HAP-1 (cell line): ENCODE results near the gene EDNRB.

Experiments
- DNase-seq, 2 experiments: peaks; one replicate each; pipeline ENCODE4 v3.0.0-alpha.2; 2016 to 2020; ENCODE audit warnings: low spot score in 2 of 2
- H3K27me3 ChIP-seq: fragments of 250-450 bp; sonication (Bioruptor Pico); 2 replicates; pipeline ENCODE4 v1.5.1; 2020; ENCODE audit warnings: low read depth, mild to moderate bottlenecking, moderate library complexity
- H3K36me3 ChIP-seq: fragments of 250-450 bp; sonication (Bioruptor Pico); replicated peaks from 2 replicates; pipeline ENCODE4 v1.5.1; 2020; ENCODE audit warnings: mild to moderate bottlenecking
- H3K4me1 ChIP-seq: fragments of 250-450 bp; sonication (Bioruptor Pico); 2 replicates; pipeline ENCODE4 v1.5.1; 2020; ENCODE audit warnings: mild to moderate bottlenecking
- H3K4me3 ChIP-seq: fragments of 250-450 bp; sonication (Bioruptor Pico); 2 replicates; pipeline ENCODE4 v1.5.1; 2020; ENCODE audit warnings: mild to moderate bottlenecking, moderate library complexity
- H3K9me3 ChIP-seq: fragments of 250-450 bp; sonication (Bioruptor Pico); 2 replicates; pipeline ENCODE4 v1.5.1; 2020; ENCODE audit warnings: mild to moderate bottlenecking, moderate library complexity
- in situ Hi-C: fragments of 300-500 bp; cut with MboI; formaldehyde crosslinking; loops from 3 replicates; pipeline ENCODE4 v1.14.3; 2020; ENCODE audit warnings: low sequenced_read_pairs, inconsistent platforms, mixed read lengths

Gene EDNRB

GRCh38 chr13:77911751-77912150 lies 6.9 kb downstream of the EDNRB start:
- Histone ChIP-seq H3K27me3 (no peaks in the 10 kb centered on the region), H3K9me3 (no peaks in the 10 kb centered on the region), H3K36me3 (no peaks in the 10 kb centered on the region), H3K4me3 (no peak overlapping the region), H3K4me1 (no peaks in the 10 kb centered on the region)
- DNase-seq: no peak
- in situ Hi-C loops: no loop called here

GRCh38 chr13:77909827-77910226 lies 8.8 kb downstream of the EDNRB start:
- Histone ChIP-seq H3K9me3 (no peaks in the 10 kb centered on the region), H3K27me3 (no peaks in the 10 kb centered on the region), H3K4me1 (no peaks in the 10 kb centered on the region), H3K36me3 (no peaks in the 10 kb centered on the region), H3K4me3 (no peak overlapping the region)
- no peak for DNase-seq
- in situ Hi-C loops: no loop called here

GRCh38 chr13:77908531-77908930 lies 10.1 kb downstream of the EDNRB start:
- Histone ChIP-seq H3K36me3 (no peaks in the 10 kb centered on the region), H3K4me1 (no peaks in the 10 kb centered on the region), H3K9me3 (no peaks in the 10 kb centered on the region), H3K27me3 (no peaks in the 10 kb centered on the region), H3K4me3 (no peak overlapping the region)
- in situ Hi-C loops: no loop called here
- DNase-seq: no peak

- in situ Hi-C loops: no loop called here
- Histone ChIP-seq H3K9me3 (no peaks in the 10 kb centered on the region), H3K27me3 (no peaks in the 10 kb centered on the region), H3K36me3 (no peaks in the 10 kb centered on the region), H3K4me1 (no peaks in the 10 kb centered on the region), H3K4me3 (no peak overlapping the region)
- no peak for DNase-seq
Measured at GRCh38 chr13:77907666-77908341, 10.8 kb downstream of the EDNRB start.

- DNase-seq: no peak
- no peak overlapping the region for H3K4me3 ChIP-seq
- no peaks in the 10 kb centered on the region for H3K9me3 ChIP-seq
- in situ Hi-C loops: no loop called here
- H3K4me1 ChIP-seq: no peaks in the 10 kb centered on the region
- H3K36me3 ChIP-seq: no peaks in the 10 kb centered on the region
- no peaks in the 10 kb centered on the region for H3K27me3 ChIP-seq
Measured at GRCh38 chr13:77904031-77904430, 14.6 kb downstream of the EDNRB start.

GRCh38 chr13:77903435-77903834 lies 15.2 kb downstream of the EDNRB start:
- Histone ChIP-seq H3K4me3 (no peak overlapping the region), H3K36me3 (no peaks in the 10 kb centered on the region), H3K9me3 (no peaks in the 10 kb centered on the region), H3K4me1 (no peaks in the 10 kb centered on the region), H3K27me3 (no peaks in the 10 kb centered on the region)
- DNase-seq: no peak
- in situ Hi-C loops: no loop called here

- Histone ChIP-seq H3K4me3 (no peak overlapping the region), H3K9me3 (no peaks in the 10 kb centered on the region), H3K4me1 (no peaks in the 10 kb centered on the region), H3K36me3 (no peaks in the 10 kb centered on the region), H3K27me3 (no peaks in the 10 kb centered on the region)
- in situ Hi-C loops: no loop called here
- no peak for DNase-seq
Measured at GRCh38 chr13:77902319-77902963, 16.2 kb downstream of the EDNRB start.

- no peaks in the 10 kb centered on the region for H3K27me3 ChIP-seq
- no peak for DNase-seq
- no peaks in the 10 kb centered on the region for H3K36me3 ChIP-seq
- no peak overlapping the region for H3K4me3 ChIP-seq
- in situ Hi-C loops: no loop called here
- H3K9me3 ChIP-seq: no peaks in the 10 kb centered on the region
- H3K4me1 ChIP-seq: no peaks in the 10 kb centered on the region
Measured at GRCh38 chr13:77898097-77898496, 20.5 kb downstream of the EDNRB start.

GRCh38 chr13:77896977-77897376 lies 21.7 kb downstream of the EDNRB start:
- H3K27me3 ChIP-seq: no peaks in the 10 kb centered on the region; the same call in 1 of the 2 replicates
- no peaks in the 10 kb centered on the region for H3K9me3 ChIP-seq
- H3K36me3 ChIP-seq: no peaks in the 10 kb centered on the region
- H3K4me1 ChIP-seq: no peaks in the 10 kb centered on the region
- no peak for DNase-seq
- no peak overlapping the region for H3K4me3 ChIP-seq
- in situ Hi-C loops: no loop called here

GRCh38 chr13:77896536-77896935 lies 22.1 kb downstream of the EDNRB start:
- Histone ChIP-seq H3K4me1 (no peaks in the 10 kb centered on the region), H3K27me3 (no peaks in the 10 kb centered on the region; the same call in 1 of the 2 replicates), H3K36me3 (no peaks in the 10 kb centered on the region), H3K9me3 (no peaks in the 10 kb centered on the region), H3K4me3 (no peak overlapping the region)
- in situ Hi-C loops: no loop called here
- no peak for DNase-seq

GRCh38 chr13:77894743-77895142 lies 23.9 kb downstream of the EDNRB start:
- Histone ChIP-seq H3K9me3 (no peaks in the 10 kb centered on the region), H3K27me3 (no peaks in the 10 kb centered on the region; the same call in 1 of the 2 replicates), H3K36me3 (no peaks in the 10 kb centered on the region), H3K4me1 (no peaks in the 10 kb centered on the region), H3K4me3 (no peak overlapping the region)
- in situ Hi-C loops: no loop called here
- DNase-seq: no peak

GRCh38 chr13:77893066-77893465 lies 25.6 kb downstream of the EDNRB start:
- no peaks in the 10 kb centered on the region for H3K9me3 ChIP-seq
- DNase-seq: no peak

GRCh38 chr13:77892491-77892890 lies 26.1 kb downstream of the EDNRB start:
- H3K9me3 ChIP-seq: no peaks in the 10 kb centered on the region
- no peaks in the 10 kb centered on the region for H3K36me3 ChIP-seq
- no peaks in the 10 kb centered on the region; the same call in 1 of the 2 replicates for H3K27me3 ChIP-seq
- H3K4me3 ChIP-seq: no peak overlapping the region
- no peaks in the 10 kb centered on the region for H3K4me1 ChIP-seq
- in situ Hi-C loops: no loop called here
- no peak for DNase-seq

More at GRCh38 chr13:77893066-77893465, 25.6 kb downstream of the EDNRB start:
- in situ Hi-C loops: no loop called here
- Histone ChIP-seq H3K36me3 (no peaks in the 10 kb centered on the region), H3K27me3 (no peaks in the 10 kb centered on the region; the same call in 1 of the 2 replicates), H3K4me3 (no peak overlapping the region), H3K4me1 (no peaks in the 10 kb centered on the region)

- Histone ChIP-seq H3K9me3 (no peaks in the 10 kb centered on the region), H3K4me1 (no peaks in the 10 kb centered on the region), H3K4me3 (no peak overlapping the region), H3K36me3 (no peaks in the 10 kb centered on the region), H3K27me3 (peaks cover under 1% of the 10 kb centered on the region; the same call in 1 of the 2 replicates)
- in situ Hi-C loops: no loop called here
- DNase-seq: no peak
Measured at GRCh38 chr13:77891486-77891885, 27.1 kb downstream of the EDNRB start.
